Measurements from ENCODE around the gene BFAR. TPM values are rescaled to one million over a fixed set of nuclear protein-coding genes. Genes with fewer than 3 reads are reported as not detected.

BFAR gene
- total and polyA plus RNA-seq, 9 of the 15 experiments (the other 6 are each of a cell fraction or from before 2014, with no cell fraction given), result 45.0 to 82.6 (median 60.4) TPM

DNA sequence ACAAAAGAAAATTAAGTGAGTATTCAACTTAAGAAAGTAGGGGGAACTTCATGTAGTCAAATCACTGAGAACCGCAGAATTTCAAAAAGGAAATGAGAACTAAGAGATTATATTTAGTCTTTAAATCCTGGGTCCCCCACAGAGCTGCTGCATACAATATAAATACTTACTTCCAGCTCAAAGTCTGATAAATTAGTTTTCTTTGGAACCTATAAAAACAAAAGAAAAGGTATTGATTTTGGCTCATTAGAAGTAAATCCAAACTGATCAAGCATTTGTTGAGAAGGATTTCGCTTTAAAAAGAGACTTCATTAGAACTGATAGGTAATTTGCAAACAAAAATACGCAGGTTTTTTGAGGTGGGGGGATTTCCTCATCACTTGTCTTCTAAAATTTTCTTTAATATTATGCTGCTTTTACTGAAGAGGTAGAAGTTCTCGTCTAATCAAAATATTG, 24.6 kb upstream of the BFAR start:
- in situ Hi-C loops (cut with MboI) (no loop called here), intact Hi-C loops (cut with micrococcal nuclease) (no loop called here)
- no peaks in the 10 kb centered on the region for H4K20me1 ChIP-seq (replicated peaks; ENCODE audit: control insufficient read depth, insufficient read depth, low read length)
- ChIA-PET POLR2A (interaction anchor here (0.5 to 1.2 kb wide), 2 partner anchors 21 to 22 kb away, joined by 3 read pairs; partner anchors contain the start of gene PARN), CTCF (ENCODE audit: low intra/inter-chr PET ratio) (no interaction called here)
- no peaks in the 10 kb centered on the region for H3K9me1 ChIP-seq (ENCODE audit: control insufficient read depth, insufficient read depth, low read length)
- no TSS peak for BruUV-seq (replicated peaks)
- H3K4me1 ChIP-seq (replicated peaks in 1 of 2; ENCODE audit: control insufficient read depth in 2 of 2, insufficient read depth in 2 of 2, low read length in 2 of 2), result no peaks in the 10 kb centered on the region
- H3K4me2 ChIP-seq (ENCODE audit: insufficient read depth, low read length), result no peak overlapping the region
- ATAC-seq, result no peak
- TF ChIP-seq SRSF7 (optimal IDR thresholded peaks at IDR 0.05; ENCODE audit: low read depth, low read length), result no peak
- TF ChIP-seq BRF1 (IDR thresholded peaks at IDR 0.05; ENCODE audit: borderline replicate concordance, extremely low read depth, insufficient read length), result no peak
- TF ChIP-seq, protein P1, sequence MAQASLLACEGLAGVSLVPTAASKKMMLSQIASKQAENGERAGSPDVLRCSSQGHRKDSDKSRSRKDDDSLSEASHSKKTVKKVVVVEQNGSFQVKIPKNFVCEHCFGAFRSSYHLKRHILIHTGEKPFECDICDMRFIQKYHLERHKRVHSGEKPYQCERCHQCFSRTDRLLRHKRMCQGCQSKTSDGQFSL (CRISPR knock-in tag; IDR thresholded peaks at IDR 0.05), result no peak
- TF ChIP-seq, protein P1 (tag; IDR thresholded peaks at IDR 0.05), result no peak
- no peak for TF ChIP-seq ZZZ3 (IDR thresholded peaks at IDR 0.05)
- TF ChIP-seq KDM1A (IDR thresholded peaks at IDR 0.05), result no peak
- TF ChIP-seq CBX1 (IDR thresholded peaks at IDR 0.05; ENCODE audit: low read depth), result no peak
- TF ChIP-seq ZNF75A (CRISPR knock-in tag; IDR thresholded peaks at IDR 0.05), result no peak
- TF ChIP-seq ZNF584 (CRISPR knock-in tag; IDR thresholded peaks at IDR 0.05; ENCODE audit: low read depth), result no peak
- H3K9ac ChIP-seq (ENCODE audit: insufficient read depth in 1 of 2, low read depth in 2 of 2, low read length in 2 of 2), result no peak overlapping the region
- no peaks in the 10 kb centered on the region for H3K9me3 ChIP-seq (replicated peaks; ENCODE audit: control insufficient read depth, insufficient read depth, low read depth, low read length)
- FAIRE-seq, result no peak
- 94% methylated on average over 4 of the region's 4 CpGs for WGBS (ENCODE audit: insufficient coverage, low coverage, missing lambda C conversion rate)
- no peaks in the 10 kb centered on the region for H3K79me2 ChIP-seq (ENCODE audit: control insufficient read depth, insufficient read depth, low read length)
- no peak overlapping the region for H3K4me3 ChIP-seq
- no peak overlapping the region for H3K27ac ChIP-seq (ENCODE audit: extremely low read depth, low read depth, low read length)
- peaks cover 71% of the 10 kb centered on the region for H3K36me3 ChIP-seq (ENCODE audit: control insufficient read depth, insufficient read depth, low read length)
- no peak overlapping the region for H2AFZ ChIP-seq (ENCODE audit: low read depth, low read length)
- DNase-seq (ENCODE audit: extremely low read depth in 1 of 4, low spot score in 3 of 4), result no peak
- H3K27me3 ChIP-seq (ENCODE audit: control insufficient read depth in 2 of 2, insufficient read depth in 2 of 2, low read length in 2 of 2), result no peaks in the 10 kb centered on the region

Data from K562 (cell line).